Endodermal cell (in vitro differentiated cells): ENCODE data around the gene C19orf53. TPM values are rescaled to one million over a fixed set of nuclear protein-coding genes. Genes with fewer than 3 reads are reported as not detected.

ENCODE experiments used
- DNase-seq: peaks from one replicate; pipeline ENCODE4 v3.0.0-alpha.2; 2017
- H3K27ac ChIP-seq: 2 replicates; pipeline ENCODE4 v1.5.1; 2013; ENCODE audit warnings: mild to moderate bottlenecking, low read depth, low read length, moderate library complexity
- H3K27me3 ChIP-seq: 2 replicates; pipeline ENCODE4 v1.6.1; 2013; ENCODE audit warnings: mild to moderate bottlenecking, low read length, moderate library complexity; ENCODE audit not compliant: insufficient read depth, control insufficient read depth, poor library complexity, severe bottlenecking
- H3K36me3 ChIP-seq: 2 replicates; pipeline ENCODE4 v1.7.0; 2013; ENCODE audit warnings: mild to moderate bottlenecking, low read length, moderate library complexity; ENCODE audit not compliant: control insufficient read depth, insufficient read depth
- H3K4me1 ChIP-seq: one replicate; pipeline ENCODE4 v1.7.0; 2013; ENCODE audit warnings: low read length; ENCODE audit not compliant: control insufficient read depth, insufficient read depth
- H3K4me3 ChIP-seq: 2 replicates; pipeline ENCODE4 v1.5.1; 2013; ENCODE audit warnings: mild to moderate bottlenecking, low read length, moderate library complexity
- H3K9ac ChIP-seq: 2 replicates; pipeline ENCODE4 v1.6.1; 2013; ENCODE audit warnings: mild to moderate bottlenecking, low read length, moderate library complexity; ENCODE audit not compliant: poor library complexity, severe bottlenecking; ENCODE audit errors: extremely low read depth
- H3K9me3 ChIP-seq: 2 replicates; pipeline ENCODE4 v1.6.1; 2013; ENCODE audit warnings: mild to moderate bottlenecking, low read length, moderate library complexity; ENCODE audit not compliant: control insufficient read depth
- H3K27ac Mint-ChIP-seq: 2 replicates; pipeline ENCODE4 v1.8.0; 2020; ENCODE audit warnings: mixed read lengths
- H3K27me3 Mint-ChIP-seq: 2 replicates; pipeline ENCODE4 v1.8.0; 2021; ENCODE audit warnings: mild to moderate bottlenecking, mixed read lengths; ENCODE audit not compliant: insufficient read depth
- H3K36me3 Mint-ChIP-seq: 2 replicates; pipeline ENCODE4 v1.8.0; 2020; ENCODE audit warnings: low read depth, mixed read lengths
- H3K4me1 Mint-ChIP-seq: 2 replicates; pipeline ENCODE4 v1.8.0; 2020; ENCODE audit warnings: mixed read lengths
- H3K4me3 Mint-ChIP-seq: 2 replicates; pipeline ENCODE4 v1.8.0; 2020; ENCODE audit warnings: mild to moderate bottlenecking, moderate library complexity, mixed read lengths
- H3K9me3 Mint-ChIP-seq: 2 replicates; pipeline ENCODE4 v1.8.0; 2020; ENCODE audit warnings: mild to moderate bottlenecking, mixed read lengths
- WGBS, 2 experiments: methylation state at CpG; one replicate each; pipeline versions ENCODE4 v1.1.5 to v1.1.7; 2013; ENCODE audit warnings: missing lambda C conversion rate in 2 of 2, mixed read lengths in 1 of 2; ENCODE audit not compliant: insufficient coverage in 1 of 2, insufficient read length in 1 of 2; 5-methylcytosine and 5-hydroxymethylcytosine counted together
- total RNA-seq, 2 donors: library from RNA; stranded (reverse); fragmentation: NEBNext Ultra II Directional in 1 of 2; extraction: Animal tissue kit (Norgen Biotek cat#: 25700) in 1 of 2; gene quantifications; 2 replicates in 1 of 2; 3 replicates in 1 of 2; pipeline ENCODE4 v1.2.1, GENCODE V29; 2021
- TF ChIP-seq, protein P1 (sequence below): fragments of 200-600 bp; sonication (generic); conservative IDR thresholded peaks from 2 replicates; pipeline ENCODE4 v1.5.0; 2021; ENCODE audit warnings: antibody characterized with exemption, mild to moderate bottlenecking

C19orf53 gene
- total RNA-seq, 2 donors from 2014 or later, result 106 to 114 TPM

GRCh38 chr19:13734751-13735150 lies 39.5 kb upstream of the C19orf53 start:
- H3K27me3 Mint-ChIP-seq, result no peaks in the 10 kb centered on the region
- Histone ChIP-seq H3K4me1 (no peaks in the 10 kb centered on the region), H3K9me3 (no peaks in the 10 kb centered on the region), H3K4me3 (no peak overlapping the region), H3K36me3 (peaks cover 8% of the 10 kb centered on the region), H3K27me3 (no peaks in the 10 kb centered on the region), H3K27ac (no peak overlapping the region), H3K9ac (no peak overlapping the region)
- TF ChIP-seq, protein P1, sequence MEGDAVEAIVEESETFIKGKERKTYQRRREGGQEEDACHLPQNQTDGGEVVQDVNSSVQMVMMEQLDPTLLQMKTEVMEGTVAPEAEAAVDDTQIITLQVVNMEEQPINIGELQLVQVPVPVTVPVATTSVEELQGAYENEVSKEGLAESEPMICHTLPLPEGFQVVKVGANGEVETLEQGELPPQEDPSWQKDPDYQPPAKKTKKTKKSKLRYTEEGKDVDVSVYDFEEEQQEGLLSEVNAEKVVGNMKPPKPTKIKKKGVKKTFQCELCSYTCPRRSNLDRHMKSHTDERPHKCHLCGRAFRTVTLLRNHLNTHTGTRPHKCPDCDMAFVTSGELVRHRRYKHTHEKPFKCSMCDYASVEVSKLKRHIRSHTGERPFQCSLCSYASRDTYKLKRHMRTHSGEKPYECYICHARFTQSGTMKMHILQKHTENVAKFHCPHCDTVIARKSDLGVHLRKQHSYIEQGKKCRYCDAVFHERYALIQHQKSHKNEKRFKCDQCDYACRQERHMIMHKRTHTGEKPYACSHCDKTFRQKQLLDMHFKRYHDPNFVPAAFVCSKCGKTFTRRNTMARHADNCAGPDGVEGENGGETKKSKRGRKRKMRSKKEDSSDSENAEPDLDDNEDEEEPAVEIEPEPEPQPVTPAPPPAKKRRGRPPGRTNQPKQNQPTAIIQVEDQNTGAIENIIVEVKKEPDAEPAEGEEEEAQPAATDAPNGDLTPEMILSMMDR, result no peak
- H3K4me3 Mint-ChIP-seq, result no peak overlapping the region
- H3K36me3 Mint-ChIP-seq, result peaks cover 25% of the 10 kb centered on the region
- 100% methylated on average over 2 of the region's 2 CpGs for WGBS, 2 experiments
- peaks cover 7% of the 10 kb centered on the region for H3K4me1 Mint-ChIP-seq
- no peak overlapping the region for H3K27ac Mint-ChIP-seq
- H3K9me3 Mint-ChIP-seq, result no peaks in the 10 kb centered on the region
- DNase-seq, result no peak

GRCh38 chr19:13738073-13738472 lies 36.2 kb upstream of the C19orf53 start:
- Mint-ChIP-seq H3K4me1 (no peaks in the 10 kb centered on the region), H3K27ac (no peak overlapping the region), H3K9me3 (peaks cover 2% of the 10 kb centered on the region), H3K36me3 (peaks cover 42% of the 10 kb centered on the region), H3K27me3 (no peaks in the 10 kb centered on the region), H3K4me3 (no peak overlapping the region)
- DNase-seq, result no peak
- WGBS, 2 experiments, result 38% methylated on average over 1 of the region's 1 CpG; no CpG with 5 or more reads in 1 of the 2 experiments
- Histone ChIP-seq H3K4me3 (no peak overlapping the region), H3K9ac (no peak overlapping the region), H3K4me1 (no peaks in the 10 kb centered on the region), H3K36me3 (peaks cover 8% of the 10 kb centered on the region), H3K9me3 (no peaks in the 10 kb centered on the region), H3K27ac (no peak overlapping the region), H3K27me3 (no peaks in the 10 kb centered on the region)
- TF ChIP-seq, protein P1, result no peak

DNA sequence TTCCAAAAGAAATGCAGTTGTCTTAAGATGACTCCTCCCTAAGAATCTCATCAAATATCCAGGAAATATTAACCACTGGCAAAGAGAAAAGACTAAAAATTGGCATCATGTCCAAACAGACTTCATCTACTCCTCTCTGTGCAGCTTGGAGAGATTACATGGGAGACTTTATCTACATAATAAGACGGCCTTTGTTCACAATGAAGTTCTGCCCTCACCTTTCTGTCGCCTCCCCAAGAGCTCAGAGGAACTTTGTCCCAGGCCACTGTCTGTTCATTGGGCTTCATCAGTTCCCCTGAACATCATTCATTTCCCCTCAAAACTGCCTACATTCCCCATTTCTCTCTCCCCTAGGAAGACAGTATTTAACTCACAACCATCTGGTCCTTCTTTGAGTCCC lies 32.4 kb upstream of the C19orf53 start:
- Histone ChIP-seq H3K9me3 (peaks cover 3% of the 10 kb centered on the region), H3K9ac (no peak overlapping the region), H3K4me3 (no peak overlapping the region), H3K27ac (no peak overlapping the region), H3K4me1 (no peaks in the 10 kb centered on the region), H3K27me3 (no peaks in the 10 kb centered on the region), H3K36me3 (peaks cover 4% of the 10 kb centered on the region)
- Mint-ChIP-seq H3K36me3 (peaks cover 34% of the 10 kb centered on the region), H3K27me3 (no peaks in the 10 kb centered on the region), H3K4me3 (no peak overlapping the region), H3K4me1 (no peaks in the 10 kb centered on the region), H3K27ac (no peak overlapping the region), H3K9me3 (peaks cover 4% of the 10 kb centered on the region)
- TF ChIP-seq, protein P1, result no peak
- WGBS, 2 experiments, result 90 to 92% methylated on average over 2 of the region's 2 CpGs
- DNase-seq, result no peak
